GM12878 (cell line): ENCODE data around the gene NTN3. TPM values are rescaled to one million over a fixed set of nuclear protein-coding genes. Genes with fewer than 3 reads are reported as not detected.

Source experiments
- ATAC-seq: fragments of 200-7000 bp; cut with Tn5 transposase; 3 replicates; pipeline ENCODE4 v1.9.1; 2020; ENCODE audit warnings: mild to moderate bottlenecking, moderate library complexity
- BruUV-seq: library from RNA; stranded (reverse); fragments of 400-500 nt; replicated peaks from 2 replicates; lab custom pipeline; 2021; lab: Mats Ljungman, UMichigan
- CTCF ChIA-PET: fragments of 300-600 bp; sonication (Branson Sonifier 250); formaldehyde crosslinking; extraction: SDS; loops from one replicate; lab custom pipeline; 2021; ENCODE audit warnings: inconsistent platforms; lab: Yijun Ruan, JAX
- POLR2A ChIA-PET: fragments of 350-600 bp; formaldehyde crosslinking; extraction: SDS; loops from one replicate; lab custom pipeline; 2021; ENCODE audit warnings: inconsistent platforms; lab: Charles Lee
- RAD21 ChIA-PET: fragments of 300-600 bp; sonication (Branson Sonifier 250); formaldehyde crosslinking; loops from one replicate; lab custom pipeline; 2023; ENCODE audit warnings: antibody characterized with exemption; ENCODE audit not compliant: unreplicated experiment; lab: Charles Lee
- SMC1A ChIA-PET: fragments of 300-600 bp; sonication (Branson Sonifier 250); formaldehyde crosslinking; loops from one replicate; lab custom pipeline; 2023; ENCODE audit not compliant: unreplicated experiment, uncharacterized antibody; lab: Charles Lee
- DNase-seq: peaks from one replicate; pipeline ENCODE4 v3.0.0-alpha.2; 2011; ENCODE audit warnings: low read depth, low spot score
- FAIRE-seq: peaks from 3 replicates; lab custom pipeline; 2011; peaks lifted over from hg19 to GRCh38; lab: Jason Lieb, UNC
- H2AFZ ChIP-seq: 2 replicates; pipeline ENCODE4 v1.6.0; 2011; ENCODE audit warnings: low read depth, low read length, control low read depth; ENCODE audit not compliant: control insufficient read depth
- H3K27ac ChIP-seq: 2 replicates; pipeline ENCODE4 v1.5.1; 2011; ENCODE audit warnings: control low read depth; ENCODE audit not compliant: control insufficient read depth, insufficient read depth
- H3K27me3 ChIP-seq, 2 experiments: replicated peaks in 1 of 2; 2 replicates each; pipeline versions ENCODE4 v1.6.0 to v1.6.1; 2011; ENCODE audit warnings: low read length in 1 of 2; ENCODE audit not compliant: control insufficient read depth in 2 of 2, insufficient read depth in 2 of 2
- H3K36me3 ChIP-seq, 2 experiments: 2 replicates each; pipeline ENCODE4 v1.5.1; 2011; ENCODE audit warnings: low read length in 1 of 2; ENCODE audit not compliant: control insufficient read depth in 2 of 2, insufficient read depth in 2 of 2
- H3K4me1 ChIP-seq: 2 replicates; pipeline ENCODE4 v1.6.1; 2011; ENCODE audit warnings: mild to moderate bottlenecking, low read length, moderate library complexity, mixed read lengths; ENCODE audit not compliant: control insufficient read depth, insufficient read depth
- H3K4me2 ChIP-seq: 2 replicates; pipeline ENCODE4 v1.6.0; 2011; ENCODE audit warnings: control low read depth; ENCODE audit not compliant: control insufficient read depth, insufficient read depth
- H3K4me3 ChIP-seq: fragments of 200-600 bp; sonication (generic); 2 replicates; pipeline ENCODE4 v1.5.1; 2016
- H3K79me2 ChIP-seq: 2 replicates; pipeline ENCODE4 v1.6.0; 2011; ENCODE audit warnings: low read length; ENCODE audit not compliant: control insufficient read depth, insufficient read depth
- H3K9ac ChIP-seq: 2 replicates; pipeline ENCODE4 v1.8.0; 2011; ENCODE audit warnings: low read length, control low read depth, mixed read lengths; ENCODE audit not compliant: control insufficient read depth, insufficient read depth
- H3K9me3 ChIP-seq: replicated peaks from 3 replicates; pipeline ENCODE4 v1.5.1; 2011; ENCODE audit warnings: mild to moderate bottlenecking, low read length; ENCODE audit not compliant: control insufficient read depth, insufficient read depth
- H4K20me1 ChIP-seq: 2 replicates; pipeline ENCODE4 v1.6.0; 2011; ENCODE audit not compliant: control insufficient read depth, insufficient read depth
- KAT2A ChIP-seq: conservative IDR thresholded peaks from 2 replicates; pipeline ENCODE4 v1.6.1; 2011; ENCODE audit warnings: low read depth, low read length; ENCODE audit not compliant: control insufficient read depth
- POLR2A ChIP-seq: IDR thresholded peaks from 2 replicates; pipeline ENCODE4 v1.6.1; 2011; ENCODE audit warnings: low read depth, mild to moderate bottlenecking, low read length
- WGBS: methylation state at CpG from one replicate; pipeline ENCODE4 v1.1.6; 2016; ENCODE audit warnings: low lambda C conversion rate; ENCODE audit not compliant: insufficient replicate concordance, insufficient coverage; ENCODE audit errors: missing lambda C conversion rate; 5-methylcytosine and 5-hydroxymethylcytosine counted together
- in situ Hi-C: fragments of 300-500 bp; cut with MboI; formaldehyde crosslinking; loops from 9 replicates; pipeline ENCODE4 v1.14.3; 2018; ENCODE audit warnings: mixed read lengths
- intact Hi-C: fragments of 100-400 bp; cut with micrococcal nuclease; formaldehyde crosslinking; loops from one replicate; pipeline ENCODE4 v1.14.2; 2022; ENCODE audit not compliant: unreplicated experiment
- polyA plus RNA-seq, 11 experiments: library from polyadenylated mRNA; depleted of rRNA in 4 of 11; unstranded in 6 of 11; stranded (reverse) in 5 of 11; fragments of >200 nt; fragmentation: Nextera tagmentation in 4 of 11; fragmentation: Illumina TruSeq in 1 of 11; extraction: Ambion mirVana in 4 of 11; extraction: Trizol in 1 of 11; gene quantifications; 1 replicate in 1 of 11; 2 replicates in 10 of 11; pipeline versions ENCODE4 v1.2.1 to v1.2.3, GENCODE V29; 2011 to 2016; ENCODE audit warnings: inconsistent platforms in 2 of 11, missing spikeins in 2 of 11, low read depth in 1 of 11
- total RNA-seq, 4 experiments: library from RNA; depleted of rRNA in 3 of 4; stranded (reverse); fragments of >200 nt in 3 of 4; fragmentation: Illumina TruSeq in 1 of 4; extraction: Trizol in 1 of 4; gene quantifications; 2 replicates each; pipeline versions ENCODE4 v1.2.1 to v1.2.3, GENCODE V29; 2013 to 2021
- TF ChIP-seq, protein P1 (sequence below): IDR thresholded peaks from 2 replicates; pipeline ENCODE4 v1.6.1; 2012; ENCODE audit warnings: mild to moderate bottlenecking, low read depth, low read length
- TF ChIP-seq, protein P2 (sequence below): fragments of 450-650 bp; IDR thresholded peaks from 2 replicates; pipeline ENCODE4 v1.6.1; 2018; ENCODE audit warnings: borderline replicate concordance, mild to moderate bottlenecking; ENCODE audit not compliant: partially characterized antibody

The NTN3 gene
- total and polyA plus RNA-seq, 10 of the 15 experiments (the other 5 are each of a cell fraction or from before 2014, with no cell fraction given), result 0.04 TPM; not detected in 9

DNA sequence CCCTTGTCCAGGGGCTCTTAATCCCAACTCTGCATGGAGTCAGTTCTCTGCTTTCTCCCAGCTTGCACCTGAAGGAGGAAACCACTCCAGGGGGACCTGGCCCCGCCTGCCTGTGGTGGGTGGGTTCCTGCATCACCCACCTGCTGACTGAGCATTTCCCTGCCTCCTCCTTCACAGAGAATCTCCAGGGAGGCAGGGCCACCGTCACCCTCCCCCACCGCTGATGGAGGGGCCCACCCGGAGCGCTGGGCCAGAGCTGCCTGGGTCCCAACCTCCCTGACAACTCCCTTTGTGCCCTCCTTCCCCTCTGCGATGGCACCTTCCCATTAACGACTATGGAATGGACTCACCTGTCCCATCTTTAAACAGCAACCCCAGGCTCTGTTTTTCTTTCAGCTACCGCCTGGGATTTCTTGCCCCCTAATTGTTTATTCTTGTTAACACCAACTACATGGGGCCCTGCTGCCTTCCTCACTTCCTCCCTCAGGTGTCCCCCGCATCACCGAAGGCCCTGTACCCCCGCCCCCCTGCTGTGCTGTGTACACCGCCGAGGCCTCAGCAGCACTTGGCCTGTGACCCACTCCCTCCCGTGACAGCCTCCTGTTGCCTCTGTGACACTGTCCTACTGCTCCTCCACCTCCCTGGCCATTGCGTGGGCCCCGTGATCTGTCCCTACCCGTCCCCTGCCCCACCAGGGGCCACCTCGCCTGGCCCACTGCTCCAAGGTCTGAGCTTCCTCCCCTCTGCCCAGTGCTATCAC, 12.0 kb upstream of the NTN3 start:
- RAD21 ChIA-PET, result interaction anchor here (0.5 to 2.4 kb wide), 7 partner anchors 9 to 145 kb away, joined by 3 to 8 read pairs (median 5); partner anchors contain the start of gene TBC1D24
- CTCF ChIA-PET, result interaction anchor here (1.1 to 2.2 kb wide), 4 partner anchors 10 to 42 kb away, joined by 3 to 6 read pairs (median 5); no protein-coding TSS in a partner anchor
- DNase-seq (no peak), ATAC-seq (peak; percentile 4; the same call in 2 of the 3 replicates), FAIRE-seq (no peak)
- TF ChIP-seq KAT2A, result no peak
- TF ChIP-seq, protein P1, sequence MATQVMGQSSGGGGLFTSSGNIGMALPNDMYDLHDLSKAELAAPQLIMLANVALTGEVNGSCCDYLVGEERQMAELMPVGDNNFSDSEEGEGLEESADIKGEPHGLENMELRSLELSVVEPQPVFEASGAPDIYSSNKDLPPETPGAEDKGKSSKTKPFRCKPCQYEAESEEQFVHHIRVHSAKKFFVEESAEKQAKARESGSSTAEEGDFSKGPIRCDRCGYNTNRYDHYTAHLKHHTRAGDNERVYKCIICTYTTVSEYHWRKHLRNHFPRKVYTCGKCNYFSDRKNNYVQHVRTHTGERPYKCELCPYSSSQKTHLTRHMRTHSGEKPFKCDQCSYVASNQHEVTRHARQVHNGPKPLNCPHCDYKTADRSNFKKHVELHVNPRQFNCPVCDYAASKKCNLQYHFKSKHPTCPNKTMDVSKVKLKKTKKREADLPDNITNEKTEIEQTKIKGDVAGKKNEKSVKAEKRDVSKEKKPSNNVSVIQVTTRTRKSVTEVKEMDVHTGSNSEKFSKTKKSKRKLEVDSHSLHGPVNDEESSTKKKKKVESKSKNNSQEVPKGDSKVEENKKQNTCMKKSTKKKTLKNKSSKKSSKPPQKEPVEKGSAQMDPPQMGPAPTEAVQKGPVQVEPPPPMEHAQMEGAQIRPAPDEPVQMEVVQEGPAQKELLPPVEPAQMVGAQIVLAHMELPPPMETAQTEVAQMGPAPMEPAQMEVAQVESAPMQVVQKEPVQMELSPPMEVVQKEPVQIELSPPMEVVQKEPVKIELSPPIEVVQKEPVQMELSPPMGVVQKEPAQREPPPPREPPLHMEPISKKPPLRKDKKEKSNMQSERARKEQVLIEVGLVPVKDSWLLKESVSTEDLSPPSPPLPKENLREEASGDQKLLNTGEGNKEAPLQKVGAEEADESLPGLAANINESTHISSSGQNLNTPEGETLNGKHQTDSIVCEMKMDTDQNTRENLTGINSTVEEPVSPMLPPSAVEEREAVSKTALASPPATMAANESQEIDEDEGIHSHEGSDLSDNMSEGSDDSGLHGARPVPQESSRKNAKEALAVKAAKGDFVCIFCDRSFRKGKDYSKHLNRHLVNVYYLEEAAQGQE, result no peak
- peak; percentile 60; the same call in 1 of the 2 replicates for TF ChIP-seq POLR2A
- TF ChIP-seq, protein P2, sequence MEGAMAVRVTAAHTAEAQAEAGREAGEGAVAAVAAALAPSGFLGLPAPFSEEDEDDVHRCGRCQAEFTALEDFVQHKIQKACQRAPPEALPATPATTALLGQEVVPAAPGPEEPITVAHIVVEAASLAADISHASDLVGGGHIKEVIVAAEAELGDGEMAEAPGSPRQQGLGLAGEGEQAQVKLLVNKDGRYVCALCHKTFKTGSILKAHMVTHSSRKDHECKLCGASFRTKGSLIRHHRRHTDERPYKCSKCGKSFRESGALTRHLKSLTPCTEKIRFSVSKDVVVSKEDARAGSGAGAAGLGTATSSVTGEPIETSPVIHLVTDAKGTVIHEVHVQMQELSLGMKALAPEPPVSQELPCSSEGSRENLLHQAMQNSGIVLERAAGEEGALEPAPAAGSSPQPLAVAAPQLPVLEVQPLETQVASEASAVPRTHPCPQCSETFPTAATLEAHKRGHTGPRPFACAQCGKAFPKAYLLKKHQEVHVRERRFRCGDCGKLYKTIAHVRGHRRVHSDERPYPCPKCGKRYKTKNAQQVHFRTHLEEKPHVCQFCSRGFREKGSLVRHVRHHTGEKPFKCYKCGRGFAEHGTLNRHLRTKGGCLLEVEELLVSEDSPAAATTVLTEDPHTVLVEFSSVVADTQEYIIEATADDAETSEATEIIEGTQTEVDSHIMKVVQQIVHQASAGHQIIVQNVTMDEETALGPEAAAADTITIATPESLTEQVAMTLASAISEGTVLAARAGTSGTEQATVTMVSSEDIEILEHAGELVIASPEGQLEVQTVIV, result no peak
- peak overlapping the region; percentile 73; the same call in 1 of the 2 replicates for H3K4me3 ChIP-seq
- H3K4me1 ChIP-seq, result peaks cover 8% of the 10 kb centered on the region; the same call in 1 of the 2 replicates
- SMC1A ChIA-PET, result interaction anchor here (0.6 to 1.7 kb wide), 5 partner anchors 10 to 120 kb away, joined by 3 to 6 read pairs (median 3); partner anchors contain the start of genes AMDHD2 and CCNF
- H2AFZ ChIP-seq, result peak overlapping the region; percentile 76
- H3K4me2 ChIP-seq, result peak overlapping the region; percentile 96
- intact Hi-C loops (no loop called here), in situ Hi-C loops (no loop called here)
- POLR2A ChIA-PET, result interaction anchor here (0.6 to 1.6 kb wide), 8 partner anchors 10 to 62 kb away, joined by 3 to 11 read pairs (median 3); partner anchors contain the start of gene TBC1D24
- BruUV-seq, result no TSS peak
- H3K27ac ChIP-seq, result peak overlapping the region; percentile 31; the same call in 1 of the 2 replicates
- H3K79me2 ChIP-seq, result peaks cover 6% of the 10 kb centered on the region
- H3K9me3 ChIP-seq, result no peaks in the 10 kb centered on the region
- H3K9ac ChIP-seq, result peak overlapping the region; percentile 45
- no peaks in the 10 kb centered on the region for H3K27me3 ChIP-seq
- H4K20me1 ChIP-seq, result no peaks in the 10 kb centered on the region
- H3K36me3 ChIP-seq, result peaks cover 7 to 24% of the 10 kb centered on the region in 2 experiments; a peak in 3 of 4 replicates
- WGBS, result 24% methylated on average over 18 of the region's 18 CpGs
